ENCODE measurements around the gene POLDIP3. TPM values are rescaled to one million over a fixed set of nuclear protein-coding genes. Genes with fewer than 3 reads are reported as not detected.
A peak's percentile ranks its signal among the peaks of the same experiment; 100 is the strongest.
"Not testable (repeated sequence)": the region's sequence is repeated elsewhere in the genome, so short reads cannot be mapped to it uniquely, and the experiment has no call there.

POLDIP3 gene
- total RNA-seq, 1 donor from 2014 or later: 22.4 TPM

DNA sequence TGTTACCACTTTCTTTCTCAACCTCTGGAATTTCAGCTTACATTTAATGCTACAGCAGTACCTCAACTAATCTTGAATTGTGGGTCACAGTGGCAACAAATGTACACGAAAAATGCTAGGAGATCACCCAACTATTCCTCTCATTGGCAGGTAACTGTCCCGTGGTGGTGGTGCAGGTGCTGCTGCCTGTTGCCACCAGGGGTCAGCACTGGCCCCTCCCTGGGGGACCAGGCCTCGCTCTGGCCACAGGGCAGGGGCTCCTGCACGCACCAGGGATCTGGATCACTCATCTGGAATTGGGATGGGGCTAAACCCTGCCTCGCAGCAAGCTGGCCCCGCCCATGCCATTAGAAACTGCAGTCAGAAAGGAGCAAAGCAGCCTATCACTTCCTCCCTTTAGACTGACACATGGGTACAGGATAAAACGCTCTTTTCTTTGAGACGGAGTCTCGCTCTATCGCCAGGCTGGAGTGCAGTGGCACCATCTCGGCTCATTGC lies 6.9 kb upstream of the POLDIP3 start:
- Histone ChIP-seq H3K36me3 (ENCODE audit: control insufficient read depth in 3 of 3, insufficient read depth in 3 of 3, low read length in 3 of 3) (peaks cover 39 to 48% (median 47%) of the 10 kb centered on the region in 3 donors), H3K4me3 (ENCODE audit: low read length in 3 of 3) (peak overlapping the region in 1 of 3 donors; percentile 22), H3K4me1 (ENCODE audit: control insufficient read depth in 3 of 3, insufficient read depth in 3 of 3, low read length in 3 of 3) (peaks cover 16 to 34% (median 28%) of the 10 kb centered on the region in 3 donors), H3K27me3 (ENCODE audit: control insufficient read depth in 3 of 3, insufficient read depth in 3 of 3, low read length in 3 of 3) (no peaks in the 10 kb centered on the region), H3K9ac (ENCODE audit: low read depth in 1 of 3, low read length in 3 of 3) (peak overlapping the region in 1 of 3 donors; percentile 20), H3K9me3 (ENCODE audit: control insufficient read depth in 3 of 3, low read length in 3 of 3) (no peaks in the 10 kb centered on the region), H3K27ac (ENCODE audit: low read depth, low read length) (peak overlapping the region; percentile 52)

DNA sequence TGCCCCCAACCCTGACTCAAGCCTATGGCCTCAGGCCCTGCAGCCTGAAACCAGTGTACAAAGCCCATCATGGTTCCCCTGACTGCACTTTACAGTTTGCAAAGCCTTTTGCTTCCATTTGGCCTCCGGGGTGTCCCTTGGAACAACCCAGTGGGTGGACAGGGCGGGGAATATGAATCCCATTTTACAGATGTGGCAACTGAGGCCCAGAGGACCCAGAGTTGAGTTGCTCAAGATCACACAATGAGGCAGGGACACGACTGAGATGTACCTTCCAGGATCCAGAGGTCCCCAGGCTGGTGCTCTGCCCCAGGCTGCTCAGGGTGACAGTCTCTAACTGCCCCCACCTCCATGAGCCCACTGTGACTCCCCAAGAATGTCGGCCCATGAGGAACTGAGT lies 5.4 kb upstream of the POLDIP3 start:
- Histone ChIP-seq H3K9ac (ENCODE audit: low read depth in 1 of 3, low read length in 3 of 3) (peak overlapping the region in 1 of 3 donors; percentile 20), H3K27ac (ENCODE audit: low read depth, low read length) (peak overlapping the region; percentile 52), H3K9me3 (ENCODE audit: control insufficient read depth in 3 of 3, low read length in 3 of 3) (no peaks in the 10 kb centered on the region), H3K36me3 (ENCODE audit: control insufficient read depth in 3 of 3, insufficient read depth in 3 of 3, low read length in 3 of 3) (peaks cover 30 to 38% (median 36%) of the 10 kb centered on the region in 3 donors), H3K4me3 (ENCODE audit: low read length in 3 of 3) (no peak overlapping the region), H3K4me1 (ENCODE audit: control insufficient read depth in 3 of 3, insufficient read depth in 3 of 3, low read length in 3 of 3) (peaks cover 25 to 42% (median 36%) of the 10 kb centered on the region in 3 donors), H3K27me3 (ENCODE audit: control insufficient read depth in 3 of 3, insufficient read depth in 3 of 3, low read length in 3 of 3) (no peaks in the 10 kb centered on the region)

GRCh38 chr22:42619261-42620063 lies 4.8 kb upstream of the POLDIP3 start:
- no peak overlapping the region for H3K4me3 ChIP-seq (ENCODE audit: low read length in 3 of 3)
- peaks cover 30 to 33% (median 31%) of the 10 kb centered on the region in 3 donors for H3K36me3 ChIP-seq (ENCODE audit: control insufficient read depth in 3 of 3, insufficient read depth in 3 of 3, low read length in 3 of 3)
- no peak overlapping the region for H3K27ac ChIP-seq (ENCODE audit: low read depth, low read length)
- H3K27me3 ChIP-seq (ENCODE audit: control insufficient read depth in 3 of 3, insufficient read depth in 3 of 3, low read length in 3 of 3): no peaks in the 10 kb centered on the region
- no peaks in the 10 kb centered on the region for H3K9me3 ChIP-seq (ENCODE audit: control insufficient read depth in 3 of 3, low read length in 3 of 3)
- H3K9ac ChIP-seq (ENCODE audit: low read depth in 1 of 3, low read length in 3 of 3): no peak overlapping the region
- H3K4me1 ChIP-seq (ENCODE audit: control insufficient read depth in 3 of 3, insufficient read depth in 3 of 3, low read length in 3 of 3): peaks cover 22 to 39% (median 35%) of the 10 kb centered on the region in 3 donors

GRCh38 chr22:42617155-42617983 lies 2.7 kb upstream of the POLDIP3 start:
- peaks cover 36 to 50% (median 47%) of the 10 kb centered on the region in 3 donors for H3K4me1 ChIP-seq (ENCODE audit: control insufficient read depth in 3 of 3, insufficient read depth in 3 of 3, low read length in 3 of 3)
- peak overlapping the region; percentile 58 for H3K27ac ChIP-seq (ENCODE audit: low read depth, low read length)
- peaks cover 14 to 16% (median 14%) of the 10 kb centered on the region in 3 donors for H3K36me3 ChIP-seq (ENCODE audit: control insufficient read depth in 3 of 3, insufficient read depth in 3 of 3, low read length in 3 of 3)
- no peaks in the 10 kb centered on the region for H3K27me3 ChIP-seq (ENCODE audit: control insufficient read depth in 3 of 3, insufficient read depth in 3 of 3, low read length in 3 of 3)
- no peak overlapping the region for H3K9ac ChIP-seq (ENCODE audit: low read depth in 1 of 3, low read length in 3 of 3)
- H3K9me3 ChIP-seq (ENCODE audit: control insufficient read depth in 3 of 3, low read length in 3 of 3): no peaks in the 10 kb centered on the region
- H3K4me3 ChIP-seq (ENCODE audit: low read length in 3 of 3): no peak overlapping the region

- H3K4me1 ChIP-seq (ENCODE audit: control insufficient read depth in 3 of 3, insufficient read depth in 3 of 3, low read length in 3 of 3): peaks cover 38 to 51% (median 45%) of the 10 kb centered on the region in 3 donors
- peak overlapping the region; percentile 66 to 88 (median 86) for H3K4me3 ChIP-seq (ENCODE audit: low read length in 3 of 3)
- H3K27ac ChIP-seq (ENCODE audit: low read depth, low read length): peak overlapping the region; percentile 94
- not testable (repeated sequence) for H3K9me3 ChIP-seq (ENCODE audit: control insufficient read depth in 3 of 3, low read length in 3 of 3); H3K27me3 ChIP-seq (ENCODE audit: control insufficient read depth in 3 of 3, insufficient read depth in 3 of 3, low read length in 3 of 3)
- H3K9ac ChIP-seq (ENCODE audit: low read depth in 1 of 3, low read length in 3 of 3): peak overlapping the region; percentile 88 to 94 (median 94)
- H3K36me3 ChIP-seq (ENCODE audit: control insufficient read depth in 3 of 3, insufficient read depth in 3 of 3, low read length in 3 of 3): peaks cover 12 to 15% (median 14%) of the 10 kb centered on the region in 3 donors
Observed at GRCh38 chr22:42615860-42616175, 1.1 kb upstream of the POLDIP3 start.

DNA sequence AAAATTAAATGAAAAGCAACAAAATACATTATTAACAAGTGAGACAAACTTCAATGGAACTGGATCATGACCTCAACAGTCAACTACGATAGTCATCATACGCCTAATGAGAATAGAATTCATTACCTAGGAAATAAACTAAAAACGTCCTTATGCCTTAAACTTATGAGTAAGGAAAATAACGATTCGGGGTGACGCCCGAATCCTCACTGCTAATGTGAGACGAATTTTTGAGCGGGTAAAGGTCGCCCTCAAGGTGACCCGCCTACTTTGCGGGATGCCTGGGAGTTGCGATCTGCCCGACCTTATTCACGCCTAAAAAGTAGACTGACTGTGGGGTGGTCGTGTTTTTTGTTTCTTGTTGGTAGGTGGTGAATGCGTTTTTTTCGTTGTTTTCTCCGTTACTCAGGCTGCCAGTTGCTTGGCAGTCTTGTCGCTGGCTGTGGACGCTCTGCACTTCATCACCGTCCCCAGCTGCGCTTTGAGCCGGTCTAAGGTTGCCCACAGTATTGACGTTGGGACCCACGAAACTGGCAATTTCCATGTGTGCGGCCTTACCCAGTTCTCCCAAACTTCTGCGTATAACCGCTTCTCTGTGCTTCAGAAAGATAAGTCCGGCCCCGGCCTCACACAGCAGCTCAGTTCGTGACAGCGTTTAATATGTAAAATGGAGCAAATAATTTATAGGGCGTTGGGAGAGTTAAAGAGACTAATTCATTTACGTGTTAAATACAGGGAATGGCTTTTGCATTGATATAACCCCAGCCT lies 593 bp upstream of the POLDIP3 start:
- Histone ChIP-seq H3K36me3 (ENCODE audit: control insufficient read depth in 3 of 3, insufficient read depth in 3 of 3, low read length in 3 of 3) (peaks cover 10 to 13% (median 11%) of the 10 kb centered on the region in 3 donors), H3K4me1 (ENCODE audit: control insufficient read depth in 3 of 3, insufficient read depth in 3 of 3, low read length in 3 of 3) (peaks cover 44 to 51% (median 44%) of the 10 kb centered on the region in 3 donors)

GRCh38 chr22:42613872-42614301 lies 796 bp downstream of the POLDIP3 start:
- Histone ChIP-seq H3K9me3 (ENCODE audit: control insufficient read depth in 3 of 3, low read length in 3 of 3) (no peaks in the 10 kb centered on the region), H3K9ac (ENCODE audit: low read depth in 1 of 3, low read length in 3 of 3) (peak overlapping the region; percentile 88 to 94 (median 94)), H3K4me1 (ENCODE audit: control insufficient read depth in 3 of 3, insufficient read depth in 3 of 3, low read length in 3 of 3) (peaks cover 51 to 57% (median 54%) of the 10 kb centered on the region in 3 donors), H3K4me3 (ENCODE audit: low read length in 3 of 3) (peak overlapping the region; percentile 86 to 91 (median 88)), H3K27me3 (ENCODE audit: control insufficient read depth in 3 of 3, insufficient read depth in 3 of 3, low read length in 3 of 3) (no peaks in the 10 kb centered on the region), H3K27ac (ENCODE audit: low read depth, low read length) (peak overlapping the region; percentile 94), H3K36me3 (ENCODE audit: control insufficient read depth in 3 of 3, insufficient read depth in 3 of 3, low read length in 3 of 3) (peaks cover 0 to 3% (median 0%) of the 10 kb centered on the region in 3 donors)

More for the DNA sequence above, 593 bp upstream of the POLDIP3 start:
- Histone ChIP-seq H3K27me3 (ENCODE audit: control insufficient read depth in 3 of 3, insufficient read depth in 3 of 3, low read length in 3 of 3) (no peaks in the 10 kb centered on the region), H3K9ac (ENCODE audit: low read depth in 1 of 3, low read length in 3 of 3) (peak overlapping the region; percentile 88 to 94 (median 94)), H3K27ac (ENCODE audit: low read depth, low read length) (peak overlapping the region; percentile 94), H3K9me3 (ENCODE audit: control insufficient read depth in 3 of 3, low read length in 3 of 3) (no peaks in the 10 kb centered on the region), H3K4me3 (ENCODE audit: low read length in 3 of 3) (peak overlapping the region; percentile 66 to 88 (median 86))

DNA sequence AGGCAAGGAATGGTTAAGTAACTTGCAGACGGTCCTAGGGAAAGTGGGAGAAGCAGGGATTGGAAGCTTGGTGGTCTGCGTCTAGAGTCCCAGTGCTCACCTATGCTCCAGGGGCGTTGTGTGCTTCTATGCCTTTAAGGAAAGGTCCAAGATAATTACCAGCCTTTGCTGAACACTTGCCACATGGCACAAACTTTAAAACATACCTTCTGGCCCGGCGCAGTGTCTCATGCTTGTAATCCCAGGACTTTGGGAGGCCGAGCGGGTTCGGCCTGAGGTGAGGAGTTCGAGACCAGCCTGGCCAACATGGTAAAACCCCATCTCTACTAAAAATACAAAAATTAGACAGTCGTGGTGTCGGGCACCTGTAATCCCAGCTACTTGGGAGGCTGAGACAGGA lies 2.3 kb downstream of the POLDIP3 start:
- Histone ChIP-seq H3K36me3 (ENCODE audit: control insufficient read depth in 3 of 3, insufficient read depth in 3 of 3, low read length in 3 of 3) (peaks cover 3 to 4% (median 3%) of the 10 kb centered on the region in 3 donors), H3K9me3 (ENCODE audit: control insufficient read depth in 3 of 3, low read length in 3 of 3) (no peaks in the 10 kb centered on the region), H3K4me3 (ENCODE audit: low read length in 3 of 3) (peak overlapping the region in 2 of 3 donors; percentile 48 to 54), H3K27ac (ENCODE audit: low read depth, low read length) (no peak overlapping the region), H3K9ac (ENCODE audit: low read depth in 1 of 3, low read length in 3 of 3) (peak overlapping the region; percentile 11 to 74 (median 68)), H3K4me1 (ENCODE audit: control insufficient read depth in 3 of 3, insufficient read depth in 3 of 3, low read length in 3 of 3) (peaks cover 55 to 60% (median 59%) of the 10 kb centered on the region in 3 donors), H3K27me3 (ENCODE audit: control insufficient read depth in 3 of 3, insufficient read depth in 3 of 3, low read length in 3 of 3) (no peaks in the 10 kb centered on the region)

DNA sequence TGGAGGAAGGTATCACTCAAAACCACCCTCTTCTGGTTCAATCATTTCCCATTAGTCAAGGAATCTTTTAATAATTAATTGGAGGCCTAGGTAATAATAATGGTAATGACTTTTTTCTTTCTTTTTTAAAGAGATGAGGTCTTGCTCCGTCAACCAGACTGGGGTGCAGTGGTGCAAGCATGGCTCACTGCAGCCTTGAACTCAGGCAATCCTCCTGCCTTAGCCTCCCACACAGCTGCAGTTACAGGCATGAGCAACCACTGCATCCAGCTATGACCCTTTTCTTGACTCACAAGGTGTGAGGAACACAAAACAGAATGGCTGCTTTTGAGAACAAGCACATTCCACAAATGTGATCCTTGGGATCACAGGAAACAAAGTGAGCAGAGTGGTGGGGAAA lies 3.6 kb downstream of the POLDIP3 start:
- no peak overlapping the region for H3K9ac ChIP-seq (ENCODE audit: low read depth in 1 of 3, low read length in 3 of 3)
- H3K4me1 ChIP-seq (ENCODE audit: control insufficient read depth in 3 of 3, insufficient read depth in 3 of 3, low read length in 3 of 3): peaks cover 51 to 64% (median 58%) of the 10 kb centered on the region in 3 donors
- H3K36me3 ChIP-seq (ENCODE audit: control insufficient read depth in 3 of 3, insufficient read depth in 3 of 3, low read length in 3 of 3): peaks cover 3 to 4% (median 3%) of the 10 kb centered on the region in 3 donors
- no peak overlapping the region for H3K4me3 ChIP-seq (ENCODE audit: low read length in 3 of 3)
- no peaks in the 10 kb centered on the region for H3K9me3 ChIP-seq (ENCODE audit: control insufficient read depth in 3 of 3, low read length in 3 of 3)
- no peaks in the 10 kb centered on the region for H3K27me3 ChIP-seq (ENCODE audit: control insufficient read depth in 3 of 3, insufficient read depth in 3 of 3, low read length in 3 of 3)
- no peak overlapping the region for H3K27ac ChIP-seq (ENCODE audit: low read depth, low read length)
